T-helper 2 cell (primary cell): ENCODE data around the gene MLX.
"Not testable (repeated sequence)": the region's sequence is repeated elsewhere in the genome, so short reads cannot be mapped to it uniquely, and the experiment has no call there.

ENCODE experiments used
- DNase-seq, 5 experiments: peaks; one replicate each; pipeline versions ENCODE4 v3.0.0 to v3.0.0-alpha.2; 2012 to 2022

Gene MLX

GRCh38 chr17:42536372-42537155 lies 30.3 kb upstream of the MLX start:
- peak; percentile 42 to 77 (median 54) for DNase-seq

DNA sequence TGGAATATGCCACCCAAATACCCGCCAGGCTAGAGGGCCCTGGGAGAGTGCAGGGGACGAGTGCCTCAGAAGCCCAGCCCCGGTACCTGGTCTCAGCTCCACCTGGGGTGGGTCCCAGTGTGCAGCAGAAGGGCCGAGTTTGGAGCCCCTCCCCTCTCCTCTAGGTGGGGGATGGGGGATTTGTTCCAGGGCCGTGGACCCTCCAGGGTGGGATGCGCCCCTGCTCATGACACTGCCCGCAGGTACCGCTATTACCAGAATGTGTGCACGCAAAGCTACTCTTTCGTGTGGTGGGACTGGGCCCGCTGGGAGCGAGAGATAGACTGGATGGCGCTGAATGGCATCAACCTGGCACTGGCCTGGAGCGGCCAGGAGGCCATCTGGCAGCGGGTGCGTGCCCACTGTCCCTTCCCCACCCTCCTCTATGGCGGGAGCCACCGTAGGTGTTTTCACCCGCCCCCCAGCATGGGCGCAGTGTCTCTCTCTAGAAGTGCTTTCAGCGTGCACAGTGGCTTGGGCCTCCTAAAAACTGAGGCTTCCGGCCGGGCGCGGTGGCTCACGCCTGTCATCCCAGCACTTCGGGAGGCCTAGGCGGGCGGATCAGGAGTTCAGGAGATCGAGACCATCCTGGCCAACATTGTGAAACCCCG lies 29.6 kb upstream of the MLX start:
- DNase-seq, result no peak

DNA sequence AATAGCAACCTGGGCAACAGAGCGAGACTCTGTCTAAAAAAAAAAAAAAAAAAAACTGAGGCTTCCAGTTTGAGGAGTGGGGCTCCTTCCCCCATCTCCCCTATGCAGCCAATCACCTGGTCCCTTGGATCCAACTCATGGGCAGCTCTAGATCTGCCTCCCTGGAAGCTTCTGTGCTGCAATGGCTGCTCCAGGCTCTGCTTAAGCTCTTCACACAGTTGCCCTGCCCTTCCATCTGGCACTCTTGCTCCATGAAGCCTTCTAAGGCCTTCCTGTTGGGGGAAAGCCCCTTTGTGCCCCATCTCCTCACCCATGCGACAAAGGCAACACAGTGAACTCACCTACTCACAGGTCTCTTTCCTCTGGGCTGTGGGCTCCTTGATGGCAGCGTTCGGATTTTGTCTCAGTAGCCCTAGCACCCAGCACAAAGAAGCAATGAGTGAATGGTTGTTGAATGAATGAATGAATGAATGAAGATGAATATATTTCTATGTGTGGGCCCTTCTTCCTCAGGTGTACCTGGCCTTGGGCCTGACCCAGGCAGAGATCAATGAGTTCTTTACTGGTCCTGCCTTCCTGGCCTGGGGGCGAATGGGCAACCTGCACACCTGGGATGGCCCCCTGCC lies 29.0 kb upstream of the MLX start:
- DNase-seq, result no peak

DNA sequence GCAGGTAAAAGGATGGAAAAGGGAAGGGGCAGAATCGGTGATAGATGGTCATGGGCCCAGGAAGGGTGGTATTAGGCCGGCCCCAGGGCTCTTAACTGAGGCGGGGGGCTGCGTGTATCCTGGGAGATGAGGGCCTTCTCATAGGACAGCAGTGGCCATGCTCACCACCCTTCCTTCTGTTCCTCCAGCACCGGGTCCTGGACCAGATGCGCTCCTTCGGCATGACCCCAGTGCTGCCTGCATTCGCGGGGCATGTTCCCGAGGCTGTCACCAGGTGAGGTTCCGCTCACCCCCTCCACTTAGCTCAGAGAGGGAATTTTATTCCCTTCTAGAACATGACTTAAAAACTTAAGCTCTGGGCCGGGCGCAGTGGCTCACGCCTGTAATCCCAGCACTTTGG lies 28.4 kb upstream of the MLX start:
- DNase-seq, result no peak

GRCh38 chr17:42540558-42540957 lies 26.3 kb upstream of the MLX start:
- not testable (repeated sequence) for DNase-seq

- peak in 1 of 5 experiments; percentile 29 for DNase-seq
Observed at GRCh38 chr17:42541041-42541833, 25.7 kb upstream of the MLX start.

DNA sequence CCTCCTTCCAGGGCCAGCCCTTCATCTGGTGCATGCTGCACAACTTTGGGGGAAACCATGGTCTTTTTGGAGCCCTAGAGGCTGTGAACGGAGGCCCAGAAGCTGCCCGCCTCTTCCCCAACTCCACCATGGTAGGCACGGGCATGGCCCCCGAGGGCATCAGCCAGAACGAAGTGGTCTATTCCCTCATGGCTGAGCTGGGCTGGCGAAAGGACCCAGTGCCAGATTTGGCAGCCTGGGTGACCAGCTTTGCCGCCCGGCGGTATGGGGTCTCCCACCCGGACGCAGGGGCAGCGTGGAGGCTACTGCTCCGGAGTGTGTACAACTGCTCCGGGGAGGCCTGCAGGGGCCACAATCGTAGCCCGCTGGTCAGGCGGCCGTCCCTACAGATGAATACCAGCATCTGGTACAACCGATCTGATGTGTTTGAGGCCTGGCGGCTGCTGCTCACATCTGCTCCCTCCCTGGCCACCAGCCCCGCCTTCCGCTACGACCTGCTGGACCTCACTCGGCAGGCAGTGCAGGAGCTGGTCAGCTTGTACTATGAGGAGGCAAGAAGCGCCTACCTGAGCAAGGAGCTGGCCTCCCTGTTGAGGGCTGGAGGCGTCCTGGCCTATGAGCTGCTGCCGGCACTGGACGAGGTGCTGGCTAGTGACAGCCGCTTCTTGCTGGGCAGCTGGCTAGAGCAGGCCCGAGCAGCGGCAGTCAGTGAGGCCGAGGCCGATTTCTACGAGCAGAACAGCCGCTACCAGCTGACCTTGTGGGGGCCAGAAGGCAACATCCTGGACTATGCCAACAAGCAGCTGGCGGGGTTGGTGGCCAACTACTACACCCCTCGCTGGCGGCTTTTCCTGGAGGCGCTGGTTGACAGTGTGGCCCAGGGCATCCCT lies 23.5 kb upstream of the MLX start:
- DNase-seq, result no peak

- no peak for DNase-seq
Observed at GRCh38 chr17:42544874-42545283, 22.0 kb upstream of the MLX start.

- DNase-seq, result not testable (repeated sequence)
Observed at GRCh38 chr17:42545755-42546505, 21.0 kb upstream of the MLX start.

DNA sequence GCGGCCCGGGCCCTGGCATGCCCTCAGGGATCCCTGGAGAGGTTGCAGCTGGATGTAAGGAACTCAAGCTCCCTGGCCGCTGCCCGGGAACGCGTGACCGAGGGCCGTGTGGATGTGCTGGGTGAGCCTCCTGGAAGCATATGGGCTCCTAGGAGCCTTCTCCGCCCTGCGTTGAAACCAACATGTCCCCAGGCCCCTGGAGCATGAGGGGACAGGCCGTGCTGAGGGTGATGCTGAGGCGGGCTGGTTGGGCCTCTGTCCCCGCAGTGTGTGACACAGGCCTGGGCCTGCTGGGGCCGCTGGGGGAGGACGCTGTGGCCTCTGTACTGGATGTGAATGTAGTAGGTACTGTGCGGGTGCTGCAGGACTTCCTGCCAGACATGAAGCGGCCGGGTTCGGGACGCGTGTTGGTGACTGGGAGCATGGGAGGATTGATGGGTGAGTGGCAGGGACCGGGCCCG lies 19.9 kb upstream of the MLX start:
- no peak for DNase-seq

DNA sequence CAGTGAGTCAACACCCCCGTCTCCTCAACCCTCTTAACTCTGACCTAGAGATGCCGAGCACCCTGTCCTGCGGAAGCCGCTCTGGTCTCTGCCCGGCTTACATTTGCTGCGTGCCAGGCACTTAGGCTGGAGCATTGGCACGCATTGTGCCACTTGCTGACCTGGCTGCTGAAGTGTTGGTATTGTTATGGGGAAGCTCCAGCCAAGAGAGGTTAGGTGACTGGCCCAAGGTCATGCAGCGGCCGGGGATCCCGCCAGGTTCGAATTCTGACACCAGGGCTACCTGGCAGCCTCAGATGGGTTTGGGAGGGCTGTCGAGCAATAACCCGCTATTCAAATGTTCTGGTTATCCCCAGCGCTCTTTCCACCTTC lies 19.2 kb upstream of the MLX start:
- no peak for DNase-seq

- peak; percentile 53 to 78 (median 61) for DNase-seq
Observed at GRCh38 chr17:42548070-42548837, 18.6 kb upstream of the MLX start.

DNA sequence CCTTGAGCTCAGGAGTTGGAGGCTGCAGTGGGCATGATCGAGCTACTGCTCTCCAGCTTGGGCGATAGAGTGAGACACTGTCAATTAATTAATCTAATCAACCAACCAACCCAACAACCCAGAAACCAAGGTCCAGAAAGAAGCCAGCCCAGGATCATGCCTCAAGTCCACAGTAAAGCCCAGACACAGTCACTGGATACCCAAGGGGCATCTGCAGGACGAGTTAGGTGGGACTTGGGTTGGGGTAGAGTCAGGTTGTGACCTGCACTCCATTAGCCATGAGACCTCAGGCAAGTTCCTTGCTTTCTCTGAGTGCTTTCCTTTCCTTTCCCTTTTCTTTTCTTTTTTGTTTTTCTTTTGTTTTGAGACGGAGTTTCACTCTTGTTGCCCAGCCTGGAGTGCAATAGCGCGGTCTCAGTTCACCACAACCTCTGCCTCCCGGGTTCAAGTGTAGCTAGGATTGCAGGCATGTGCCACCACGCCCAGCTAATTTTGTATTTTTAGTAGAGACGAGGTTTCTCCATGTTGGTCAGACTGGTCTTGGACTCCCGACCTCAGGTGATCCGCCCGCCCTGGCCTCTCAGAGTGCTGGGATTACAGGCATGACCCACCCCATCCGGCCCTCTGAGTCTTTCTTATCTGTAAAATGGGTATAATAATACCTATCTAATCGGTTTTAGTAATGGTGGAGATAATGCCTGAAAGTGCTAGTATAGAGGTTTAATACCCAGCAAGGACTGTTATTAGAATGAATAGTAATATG lies 17.7 kb upstream of the MLX start:
- DNase-seq, result no peak

DNA sequence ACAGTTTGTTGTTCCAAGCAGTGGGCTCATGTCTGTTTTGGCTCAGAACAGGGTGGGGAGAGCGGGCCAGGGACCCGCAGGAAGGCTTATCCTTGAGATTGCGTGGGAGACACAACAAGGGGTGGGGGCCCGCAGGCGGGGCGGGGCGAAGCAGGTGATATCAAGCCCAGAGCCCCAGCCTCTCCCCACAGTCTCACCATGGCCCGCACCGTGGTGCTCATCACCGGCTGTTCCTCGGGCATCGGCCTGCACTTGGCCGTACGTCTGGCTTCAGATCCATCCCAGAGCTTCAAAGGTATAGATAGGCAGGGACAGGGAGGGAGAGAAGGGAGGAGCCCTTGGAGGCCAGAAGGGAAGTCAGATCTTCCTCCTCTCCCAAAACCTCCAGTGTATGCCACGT lies 14.2 kb upstream of the MLX start, which contains the start of gene HSD17B1:
TSS of gene HSD17B1 (plus strand) at position 188 of the 400 bp plus-strand sequence. CDS start at position 199, 11 bp downstream.
- not testable (repeated sequence) for DNase-seq

DNA sequence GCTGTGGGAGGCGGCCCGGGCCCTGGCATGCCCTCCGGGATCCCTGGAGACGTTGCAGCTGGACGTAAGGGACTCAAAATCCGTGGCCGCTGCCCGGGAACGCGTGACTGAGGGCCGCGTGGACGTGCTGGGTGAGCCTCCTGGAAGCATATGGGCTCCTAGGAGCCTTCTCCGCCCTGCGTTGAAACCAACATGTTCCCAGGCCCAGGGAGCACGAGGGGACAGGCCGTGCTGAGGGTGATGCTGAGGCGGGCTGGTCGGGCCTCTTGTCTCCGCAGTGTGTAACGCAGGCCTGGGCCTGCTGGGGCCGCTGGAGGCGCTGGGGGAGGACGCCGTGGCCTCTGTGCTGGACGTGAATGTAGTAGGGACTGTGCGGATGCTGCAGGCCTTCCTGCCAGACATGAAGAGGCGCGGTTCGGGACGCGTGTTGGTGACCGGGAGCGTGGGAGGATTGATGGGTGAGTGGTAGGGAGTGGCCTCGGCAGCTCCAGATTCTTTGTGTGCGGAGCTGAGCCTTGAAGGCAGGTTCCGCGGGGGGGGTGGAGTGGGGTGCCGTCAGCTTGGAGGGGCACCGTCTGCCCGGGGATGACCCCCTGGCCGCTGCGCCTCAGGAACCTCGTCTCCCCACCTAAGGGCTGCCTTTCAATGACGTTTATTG lies 13.6 kb upstream of the MLX start:
- DNase-seq, result no peak

- DNase-seq, result peak in 1 of 5 experiments; percentile 52
Observed at GRCh38 chr17:42553866-42554249, 13.0 kb upstream of the MLX start.

DNA sequence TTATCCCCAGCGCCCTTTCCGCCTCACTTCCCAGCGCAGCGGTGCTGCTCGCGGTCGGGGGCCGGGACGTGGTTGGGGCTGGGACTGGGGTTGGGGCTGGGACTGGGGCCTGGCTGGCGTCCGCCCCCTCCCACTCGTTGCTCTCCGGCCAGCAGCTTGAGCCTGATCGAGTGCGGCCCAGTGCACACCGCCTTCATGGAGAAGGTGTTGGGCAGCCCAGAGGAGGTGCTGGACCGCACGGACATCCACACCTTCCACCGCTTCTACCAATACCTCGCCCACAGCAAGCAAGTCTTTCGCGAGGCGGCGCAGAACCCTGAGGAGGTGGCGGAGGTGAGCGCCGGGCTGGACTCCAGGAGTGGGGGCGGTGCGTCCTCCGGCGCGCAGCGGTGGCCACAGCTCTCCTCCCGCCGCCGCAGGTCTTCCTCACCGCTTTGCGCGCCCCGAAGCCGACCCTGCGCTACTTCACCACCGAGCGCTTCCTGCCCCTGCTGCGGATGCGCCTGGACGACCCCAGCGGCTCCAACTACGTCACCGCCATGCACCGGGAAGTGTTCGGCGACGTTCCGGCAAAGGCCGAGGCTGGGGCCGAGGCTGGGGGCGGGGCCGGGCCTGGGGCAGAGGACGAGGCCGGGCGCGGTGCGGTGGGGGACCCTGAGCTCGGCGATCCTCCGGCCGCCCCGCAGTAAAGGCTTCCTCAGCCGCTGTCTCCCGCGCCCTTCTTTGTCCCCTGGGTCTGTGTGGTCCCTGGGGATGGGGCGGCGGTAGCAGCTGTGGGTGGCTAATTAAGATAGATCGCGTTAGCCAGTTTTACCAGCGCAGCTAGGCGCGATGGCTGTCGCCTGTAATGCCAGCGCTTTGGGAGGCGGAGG lies 12.4 kb upstream of the MLX start:
- DNase-seq, result peak; percentile 43 to 87 (median 62)

DNA sequence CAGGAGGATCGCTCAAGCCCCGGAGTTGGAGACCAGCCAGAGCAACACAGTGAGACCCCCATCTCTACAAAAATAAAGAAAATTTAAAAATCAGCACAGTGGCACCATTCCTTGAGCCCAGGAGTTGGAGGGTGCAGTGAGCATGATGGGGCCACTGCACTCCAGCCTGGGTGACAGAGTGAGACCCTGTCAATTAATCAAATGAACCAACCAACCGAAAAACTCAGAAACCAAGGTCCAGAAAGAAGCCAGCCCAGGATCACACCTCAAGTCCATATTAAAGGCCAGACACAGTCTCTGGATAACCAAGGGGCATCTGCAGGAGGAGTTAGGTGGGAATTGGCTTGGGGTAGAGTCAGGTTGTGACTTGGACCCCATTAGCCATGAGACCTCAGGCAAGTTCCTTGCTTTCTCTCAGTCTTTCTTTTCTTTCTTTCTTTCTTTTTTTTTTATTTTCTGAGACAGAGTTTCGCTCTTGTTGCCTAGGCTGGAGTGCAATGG lies 11.7 kb upstream of the MLX start:
- DNase-seq, result no peak
